ENCODE data around the gene KLK1.

KLK1 gene

GRCh38 chr19:50822661-50823208 is 852 bp downstream of the KLK1 start:
- DNase-seq (ENCODE audit: low read depth) = no peak
- H3K4me3 ChIP-seq (replicated peaks; ENCODE audit: low read depth, low read length) = no peak overlapping the region
- TF ChIP-seq CTCF (IDR thresholded peaks at IDR 0.05; ENCODE audit: low read length, missing control alignments) = no peak

GRCh38 chr19:50821622-50822021 is 2.0 kb downstream of the KLK1 start:
- H3K4me3 ChIP-seq (replicated peaks; ENCODE audit: low read depth, low read length) = no peak overlapping the region
- TF ChIP-seq CTCF (IDR thresholded peaks at IDR 0.05; ENCODE audit: low read length, missing control alignments) = no peak
- DNase-seq (ENCODE audit: low read depth) = no peak

- DNase-seq (ENCODE audit: low read depth) = no peak
- H3K4me3 ChIP-seq (replicated peaks; ENCODE audit: low read depth, low read length) = no peak overlapping the region
- TF ChIP-seq CTCF (IDR thresholded peaks at IDR 0.05; ENCODE audit: low read length, missing control alignments) = no peak
Observed at GRCh38 chr19:50821248-50821612, 2.4 kb downstream of the KLK1 start.

GRCh38 chr19:50820549-50821247 is 2.9 kb downstream of the KLK1 start:
- no peak for DNase-seq (ENCODE audit: low read depth)
- no peak overlapping the region for H3K4me3 ChIP-seq (replicated peaks; ENCODE audit: low read depth, low read length)
- no peak for TF ChIP-seq CTCF (IDR thresholded peaks at IDR 0.05; ENCODE audit: low read length, missing control alignments)

- no peak overlapping the region for H3K4me3 ChIP-seq (replicated peaks; ENCODE audit: low read depth, low read length)
- no peak for DNase-seq (ENCODE audit: low read depth)
- TF ChIP-seq CTCF (IDR thresholded peaks at IDR 0.05; ENCODE audit: low read length, missing control alignments) = no peak
Observed at GRCh38 chr19:50820086-50820485, 3.5 kb downstream of the KLK1 start.

- no peak overlapping the region for H3K4me3 ChIP-seq (replicated peaks; ENCODE audit: low read depth, low read length)
- DNase-seq (ENCODE audit: low read depth) = no peak
- no peak for TF ChIP-seq CTCF (IDR thresholded peaks at IDR 0.05; ENCODE audit: low read length, missing control alignments)
Observed at GRCh38 chr19:50819636-50820035, 4.0 kb downstream of the KLK1 start.

All from fibroblast of pulmonary artery (primary cell).